ENCODE measurements around the gene PLEKHG1.

GRCh38 chr6:150584065-150584464, 15.6 kb upstream of the PLEKHG1 start:
- no peak for TF ChIP-seq CTCF (IDR thresholded peaks at IDR 0.05)
- no peak for TF ChIP-seq POLR2A (IDR thresholded peaks at IDR 0.05)
- TF ChIP-seq EP300 (IDR thresholded peaks at IDR 0.05): no peak
- no peak for TF ChIP-seq POLR2AphosphoS5 (IDR thresholded peaks at IDR 0.05)
